ENCODE measurements around the gene CPXM1. TPM values are rescaled to one million over a fixed set of nuclear protein-coding genes. Genes with fewer than 3 reads are reported as not detected.
"Not testable (repeated sequence)": the region's sequence is repeated elsewhere in the genome, so short reads cannot be mapped to it uniquely, and the experiment has no call there.

CPXM1 gene
- total and polyA plus RNA-seq, 2 donors (not counting 3 experiments of a cell fraction or from before 2014, with no cell fraction given) = 18.9 to 20.3 TPM

DNA sequence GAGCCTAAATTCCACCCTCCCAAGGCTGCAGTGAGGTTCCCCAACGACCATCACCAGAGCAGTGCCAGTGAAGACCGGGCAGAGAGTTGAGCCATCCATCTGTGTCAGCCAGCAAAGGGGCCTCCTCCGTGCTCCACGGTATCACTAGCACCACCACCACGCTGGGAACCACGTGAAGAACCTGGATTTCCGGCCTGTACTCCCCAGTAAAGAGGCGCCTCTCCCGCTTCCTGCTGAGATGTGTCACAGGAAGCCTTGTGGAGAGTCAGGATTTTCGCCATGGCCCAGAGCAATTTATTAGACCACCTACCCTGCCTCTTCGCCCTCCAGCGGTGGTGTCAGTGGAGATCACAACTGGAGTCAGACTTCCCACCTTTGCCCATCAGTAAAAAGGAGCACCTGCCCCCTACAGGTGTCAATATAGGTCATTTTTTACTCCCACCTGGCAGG, 28.8 kb downstream of the CPXM1 start:
- Histone ChIP-seq H2AFZ (ENCODE audit: low read depth, low read length) (peak overlapping the region; percentile 88), H4K20me1 (replicated peaks; ENCODE audit: control insufficient read depth, extremely low read depth, insufficient read depth, low read length) (no peaks in the 10 kb centered on the region), H3K27ac (ENCODE audit: insufficient read depth, low read depth, low read length) (peak overlapping the region; percentile 32), H3K4me2 (ENCODE audit: insufficient read depth, low read length) (peak overlapping the region; percentile 19), H3K36me3 (ENCODE audit: control insufficient read depth in 2 of 2, extremely low read depth in 1 of 2, insufficient read depth in 2 of 2, low read length in 2 of 2) (no peaks in the 10 kb centered on the region), H3K79me2 (ENCODE audit: control insufficient read depth, insufficient read depth, low read length) (no peaks in the 10 kb centered on the region), H3K9ac (replicated peaks; ENCODE audit: extremely low read depth, insufficient read depth, low read length) (no peak overlapping the region), H3K27me3 (ENCODE audit: control insufficient read depth in 2 of 2, insufficient read depth in 2 of 2, low read length in 2 of 2) (peaks cover 0 to 2% of the 10 kb centered on the region in 2 experiments), H3K4me3 (replicated peaks in 1 of 3; ENCODE audit: insufficient read depth in 1 of 3, low read depth in 1 of 3, low read length in 3 of 3) (no peak overlapping the region), H3K4me1 (ENCODE audit: control insufficient read depth, extremely low read depth, insufficient read depth, low read length) (peaks cover 11% of the 10 kb centered on the region), H3K9me1 (replicated peaks; ENCODE audit: control insufficient read depth, extremely low read depth, insufficient read depth, low read length) (no peaks in the 10 kb centered on the region), H3K9me3 (replicated peaks; ENCODE audit: control insufficient read depth, insufficient read depth, low read length) (no peaks in the 10 kb centered on the region)
- ChIA-PET POLR2A (no interaction called here), CTCF (interaction anchor here (0.7 kb wide), 1 partner anchor 11 kb away, joined by 3 read pairs; no protein-coding TSS in a partner anchor)
- TF ChIP-seq POLR2AphosphoS5 (IDR thresholded peaks at IDR 0.05; ENCODE audit: insufficient read depth, low read depth, low read length) = peak; percentile 46
- TF ChIP-seq, protein P1, sequence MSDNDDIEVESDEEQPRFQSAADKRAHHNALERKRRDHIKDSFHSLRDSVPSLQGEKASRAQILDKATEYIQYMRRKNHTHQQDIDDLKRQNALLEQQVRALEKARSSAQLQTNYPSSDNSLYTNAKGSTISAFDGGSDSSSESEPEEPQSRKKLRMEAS (IDR thresholded peaks at IDR 0.05; ENCODE audit: insufficient read depth, insufficient read length) = peak; percentile 45
- TF ChIP-seq, protein P2, sequence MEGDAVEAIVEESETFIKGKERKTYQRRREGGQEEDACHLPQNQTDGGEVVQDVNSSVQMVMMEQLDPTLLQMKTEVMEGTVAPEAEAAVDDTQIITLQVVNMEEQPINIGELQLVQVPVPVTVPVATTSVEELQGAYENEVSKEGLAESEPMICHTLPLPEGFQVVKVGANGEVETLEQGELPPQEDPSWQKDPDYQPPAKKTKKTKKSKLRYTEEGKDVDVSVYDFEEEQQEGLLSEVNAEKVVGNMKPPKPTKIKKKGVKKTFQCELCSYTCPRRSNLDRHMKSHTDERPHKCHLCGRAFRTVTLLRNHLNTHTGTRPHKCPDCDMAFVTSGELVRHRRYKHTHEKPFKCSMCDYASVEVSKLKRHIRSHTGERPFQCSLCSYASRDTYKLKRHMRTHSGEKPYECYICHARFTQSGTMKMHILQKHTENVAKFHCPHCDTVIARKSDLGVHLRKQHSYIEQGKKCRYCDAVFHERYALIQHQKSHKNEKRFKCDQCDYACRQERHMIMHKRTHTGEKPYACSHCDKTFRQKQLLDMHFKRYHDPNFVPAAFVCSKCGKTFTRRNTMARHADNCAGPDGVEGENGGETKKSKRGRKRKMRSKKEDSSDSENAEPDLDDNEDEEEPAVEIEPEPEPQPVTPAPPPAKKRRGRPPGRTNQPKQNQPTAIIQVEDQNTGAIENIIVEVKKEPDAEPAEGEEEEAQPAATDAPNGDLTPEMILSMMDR (IDR thresholded peaks at IDR 0.05; ENCODE audit: extremely low read depth in 1 of 2, insufficient read depth in 1 of 2, low read depth in 1 of 2, low read length in 2 of 2) = no peak
- TF ChIP-seq FOS (IDR thresholded peaks at IDR 0.05; ENCODE audit: borderline replicate concordance, insufficient read depth, low read length) = peak; percentile 48
- intact Hi-C loops (cut with micrococcal nuclease) (no loop called here), dilution Hi-C loops (cut with MboI; ENCODE audit: extremely low pct_ligation_motif_present, low sequenced_read_pairs) (no loop called here)
- no TSS peak for BruUV-seq (replicated peaks)
- peak; percentile 45 for DNase-seq (ENCODE audit: low read depth, low spot score)
- peak; percentile 76 for FAIRE-seq

DNA sequence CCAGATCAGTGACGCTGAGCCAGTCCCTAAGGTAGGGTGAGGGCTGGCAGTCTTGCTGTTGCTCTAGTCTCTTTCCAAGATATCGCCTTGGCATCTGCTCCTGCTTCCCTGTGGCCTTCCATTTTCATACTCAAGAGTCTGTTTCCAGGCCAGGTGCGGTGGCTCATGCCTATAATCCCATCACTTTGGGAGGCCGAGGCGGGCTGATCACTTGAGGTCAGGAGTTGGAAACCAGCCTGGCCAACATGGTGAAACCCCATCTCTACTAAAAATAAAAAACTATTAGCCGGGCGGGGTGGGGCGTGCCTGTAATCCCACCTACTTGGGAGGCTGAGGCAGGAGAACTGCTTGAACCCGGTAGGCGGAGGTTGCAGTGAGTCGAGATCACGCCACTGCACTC, 30.3 kb downstream of the CPXM1 start:
- FAIRE-seq; H3K27ac ChIP-seq (ENCODE audit: insufficient read depth, low read depth, low read length); POLR2A ChIA-PET; H3K4me2 ChIP-seq (ENCODE audit: insufficient read depth, low read length); H2AFZ ChIP-seq (ENCODE audit: low read depth, low read length); H3K27me3 ChIP-seq (ENCODE audit: control insufficient read depth in 2 of 2, insufficient read depth in 2 of 2, low read length in 2 of 2); H3K9ac ChIP-seq (replicated peaks; ENCODE audit: extremely low read depth, insufficient read depth, low read length); H4K20me1 ChIP-seq (replicated peaks; ENCODE audit: control insufficient read depth, extremely low read depth, insufficient read depth, low read length); BruUV-seq (replicated peaks); dilution Hi-C loops (cut with MboI; ENCODE audit: extremely low pct_ligation_motif_present, low sequenced_read_pairs); H3K4me3 ChIP-seq (replicated peaks in 1 of 3; ENCODE audit: insufficient read depth in 1 of 3, low read depth in 1 of 3, low read length in 3 of 3); H3K9me3 ChIP-seq (replicated peaks; ENCODE audit: control insufficient read depth, insufficient read depth, low read length); H3K36me3 ChIP-seq (ENCODE audit: control insufficient read depth in 2 of 2, extremely low read depth in 1 of 2, insufficient read depth in 2 of 2, low read length in 2 of 2); H3K79me2 ChIP-seq (ENCODE audit: control insufficient read depth, insufficient read depth, low read length); intact Hi-C loops (cut with micrococcal nuclease); DNase-seq (ENCODE audit: low read depth, low spot score); H3K9me1 ChIP-seq (replicated peaks; ENCODE audit: control insufficient read depth, extremely low read depth, insufficient read depth, low read length): not testable (repeated sequence)
- CTCF ChIA-PET = interaction anchor here (2.8 to 4.0 kb wide), 2 partner anchors 15 to 17 kb away, joined by 8 to 21 read pairs; no protein-coding TSS in a partner anchor
- peaks cover 11% of the 10 kb centered on the region for H3K4me1 ChIP-seq (ENCODE audit: control insufficient read depth, extremely low read depth, insufficient read depth, low read length)

Data from endothelial cell of umbilical vein (primary cell).